Neural cell (in vitro differentiated cells): Measurements from ENCODE around the gene NDOR1. TPM values are rescaled to one million over a fixed set of nuclear protein-coding genes. Genes with fewer than 3 reads are reported as not detected.

Source experiments
- H2AFZ ChIP-seq: fragments of 200-600, 300-800 bp; sonication (generic), shearing (Covaris generic); 2 replicates; pipeline ENCODE4 v1.6.0; 2014; ENCODE audit warnings: low read depth, mild to moderate bottlenecking, antibody characterized with exemption, low read length, moderate library complexity
- H3F3A ChIP-seq: fragments of 200-600 bp; shearing (Covaris generic); 2 replicates; pipeline ENCODE4 v1.6.1; 2016; ENCODE audit warnings: mild to moderate bottlenecking, moderate library complexity, mixed read lengths, antibody characterized with exemption, low read length; ENCODE audit not compliant: insufficient read depth, poor library complexity, severe bottlenecking
- H3K27ac ChIP-seq: fragments of 200-600, 300-800 bp; sonication (generic), shearing (Covaris generic); 2 replicates; pipeline ENCODE4 v1.5.1; 2014; ENCODE audit warnings: mild to moderate bottlenecking, low read length, moderate library complexity
- H3K27me3 ChIP-seq: fragments of 300-800, 200-600 bp; sonication (generic), shearing (Covaris generic); 2 replicates; pipeline ENCODE4 v1.6.0; 2014; ENCODE audit warnings: mild to moderate bottlenecking, low read depth, low read length, moderate library complexity; ENCODE audit not compliant: insufficient read depth
- H3K36me3 ChIP-seq: fragments of 300-800, 200-600 bp; sonication (generic), shearing (Covaris generic); 2 replicates; pipeline ENCODE4 v1.5.1; 2014; ENCODE audit warnings: mild to moderate bottlenecking, antibody characterized with exemption, low read length, moderate library complexity; ENCODE audit not compliant: insufficient read depth
- H3K4me2 ChIP-seq: fragments of 300-800, 200-600 bp; sonication (generic), shearing (Covaris generic); 2 replicates; pipeline ENCODE4 v1.6.0; 2014; ENCODE audit warnings: mild to moderate bottlenecking, low read length
- H3K4me3 ChIP-seq: fragments of 300-800, 200-600 bp; sonication (generic), shearing (Covaris generic); 2 replicates; pipeline ENCODE4 v1.5.1; 2014; ENCODE audit warnings: mild to moderate bottlenecking, low read length, moderate library complexity
- H3K79me2 ChIP-seq: fragments of 200-600 bp; shearing (Covaris generic); replicated peaks from 2 replicates; pipeline ENCODE4 v1.6.0; 2014; ENCODE audit warnings: mild to moderate bottlenecking, low read length, moderate library complexity; ENCODE audit not compliant: insufficient read depth
- H3K9ac ChIP-seq: fragments of 300-800, 200-600 bp; sonication (generic), shearing (Covaris generic); 2 replicates; pipeline ENCODE4 v1.6.1; 2016; ENCODE audit warnings: mild to moderate bottlenecking, low read length, mixed read lengths
- H3K9me2 ChIP-seq: fragments of 200-600 bp; shearing (Covaris generic); 2 replicates; pipeline ENCODE4 v1.6.1; 2016; ENCODE audit warnings: mild to moderate bottlenecking, low read length, mixed read lengths; ENCODE audit not compliant: insufficient read depth
- H3K9me3 ChIP-seq: fragments of 200-600, 300-800 bp; sonication (generic), shearing (Covaris generic); 2 replicates; pipeline ENCODE4 v1.6.1; 2016; ENCODE audit warnings: mild to moderate bottlenecking, mixed run types, low read length, moderate library complexity, mixed read lengths
- H4K20me1 ChIP-seq: fragments of 200-600 bp; shearing (Covaris generic); 2 replicates; pipeline ENCODE4 v1.6.1; 2016; ENCODE audit warnings: mild to moderate bottlenecking, mixed run types; ENCODE audit not compliant: insufficient read depth
- EP300 ChIP-seq: fragments of 450-650 bp; conservative IDR thresholded peaks from 2 replicates; pipeline ENCODE4 v1.6.1; 2014; ENCODE audit warnings: antibody characterized with exemption, mild to moderate bottlenecking, moderate library complexity; ENCODE audit not compliant: poor library complexity, severe bottlenecking
- EZH2 ChIP-seq: fragments of 200-600, 300-800 bp; shearing (Covaris generic), sonication (generic); IDR thresholded peaks from 2 replicates; pipeline ENCODE4 v1.6.1; 2014; ENCODE audit warnings: antibody characterized with exemption, low read length, borderline replicate concordance, mild to moderate bottlenecking; ENCODE audit not compliant: insufficient read depth, poor library complexity, severe bottlenecking
- MXI1 ChIP-seq: fragments of 450-650 bp; conservative IDR thresholded peaks from 2 replicates; pipeline ENCODE4 v1.6.1; 2014; ENCODE audit warnings: antibody characterized with exemption, mild to moderate bottlenecking; ENCODE audit not compliant: poor library complexity, severe bottlenecking
- POLR2AphosphoS5 ChIP-seq: IDR thresholded peaks from 2 replicates; pipeline ENCODE4 v1.6.1; 2012
- RAD21 ChIP-seq: fragments of 450-650 bp; conservative IDR thresholded peaks from 2 replicates; pipeline ENCODE4 v1.6.1; 2014; ENCODE audit warnings: antibody characterized with exemption, mild to moderate bottlenecking, moderate library complexity
- SMC3 ChIP-seq: fragments of 450-650 bp; conservative IDR thresholded peaks from 2 replicates; pipeline ENCODE4 v1.6.1; 2014; ENCODE audit warnings: antibody characterized with exemption, mild to moderate bottlenecking, moderate library complexity; ENCODE audit not compliant: poor library complexity
- TAF1 ChIP-seq: IDR thresholded peaks from 2 replicates; pipeline ENCODE4 v1.6.1; 2012; ENCODE audit warnings: low read depth
- polyA plus RNA-seq: library from polyadenylated mRNA; depleted of rRNA; stranded (reverse); fragments of >200 nt; gene quantifications from 2 replicates; pipeline ENCODE4 v1.2.3, GENCODE V29; 2014
- TF ChIP-seq, protein P1 (sequence below): IDR thresholded peaks from 2 replicates; pipeline ENCODE4 v1.6.1; 2012; ENCODE audit warnings: borderline replicate concordance
- TF ChIP-seq, protein P2 (sequence below): fragments of 450-650 bp; IDR thresholded peaks from 2 replicates; pipeline ENCODE4 v1.5.1; 2014; ENCODE audit warnings: antibody characterized with exemption, mild to moderate bottlenecking, moderate library complexity; ENCODE audit not compliant: poor library complexity, severe bottlenecking

Gene NDOR1
- polyA plus RNA-seq, 1 donor from 2014 or later = 18.2 TPM

- no peak overlapping the region for H3K4me3 ChIP-seq
- H3F3A ChIP-seq = no peaks in the 10 kb centered on the region
Observed at GRCh38 chr9:137179761-137180160, 25.7 kb upstream of the NDOR1 start.

GRCh38 chr9:137180491-137180890 is 25.0 kb upstream of the NDOR1 start:
- no peaks in the 10 kb centered on the region for H3K79me2 ChIP-seq
- H3K36me3 ChIP-seq = no peaks in the 10 kb centered on the region
- no peak overlapping the region for H3K4me2 ChIP-seq

More at GRCh38 chr9:137179761-137180160, 25.7 kb upstream of the NDOR1 start:
- Histone ChIP-seq H4K20me1 (no peaks in the 10 kb centered on the region), H3K79me2 (no peaks in the 10 kb centered on the region), H3K9ac (no peak overlapping the region), H3K36me3 (no peaks in the 10 kb centered on the region), H3K9me3 (no peaks in the 10 kb centered on the region), H3K4me2 (no peak overlapping the region), H3K27me3 (no peaks in the 10 kb centered on the region), H2AFZ (no peak overlapping the region), H3K27ac (no peak overlapping the region), H3K9me2 (no peaks in the 10 kb centered on the region)
- no peak for TF ChIP-seq POLR2AphosphoS5
- TF ChIP-seq EP300 = no peak
- no peak for TF ChIP-seq MXI1
- TF ChIP-seq, protein P1, sequence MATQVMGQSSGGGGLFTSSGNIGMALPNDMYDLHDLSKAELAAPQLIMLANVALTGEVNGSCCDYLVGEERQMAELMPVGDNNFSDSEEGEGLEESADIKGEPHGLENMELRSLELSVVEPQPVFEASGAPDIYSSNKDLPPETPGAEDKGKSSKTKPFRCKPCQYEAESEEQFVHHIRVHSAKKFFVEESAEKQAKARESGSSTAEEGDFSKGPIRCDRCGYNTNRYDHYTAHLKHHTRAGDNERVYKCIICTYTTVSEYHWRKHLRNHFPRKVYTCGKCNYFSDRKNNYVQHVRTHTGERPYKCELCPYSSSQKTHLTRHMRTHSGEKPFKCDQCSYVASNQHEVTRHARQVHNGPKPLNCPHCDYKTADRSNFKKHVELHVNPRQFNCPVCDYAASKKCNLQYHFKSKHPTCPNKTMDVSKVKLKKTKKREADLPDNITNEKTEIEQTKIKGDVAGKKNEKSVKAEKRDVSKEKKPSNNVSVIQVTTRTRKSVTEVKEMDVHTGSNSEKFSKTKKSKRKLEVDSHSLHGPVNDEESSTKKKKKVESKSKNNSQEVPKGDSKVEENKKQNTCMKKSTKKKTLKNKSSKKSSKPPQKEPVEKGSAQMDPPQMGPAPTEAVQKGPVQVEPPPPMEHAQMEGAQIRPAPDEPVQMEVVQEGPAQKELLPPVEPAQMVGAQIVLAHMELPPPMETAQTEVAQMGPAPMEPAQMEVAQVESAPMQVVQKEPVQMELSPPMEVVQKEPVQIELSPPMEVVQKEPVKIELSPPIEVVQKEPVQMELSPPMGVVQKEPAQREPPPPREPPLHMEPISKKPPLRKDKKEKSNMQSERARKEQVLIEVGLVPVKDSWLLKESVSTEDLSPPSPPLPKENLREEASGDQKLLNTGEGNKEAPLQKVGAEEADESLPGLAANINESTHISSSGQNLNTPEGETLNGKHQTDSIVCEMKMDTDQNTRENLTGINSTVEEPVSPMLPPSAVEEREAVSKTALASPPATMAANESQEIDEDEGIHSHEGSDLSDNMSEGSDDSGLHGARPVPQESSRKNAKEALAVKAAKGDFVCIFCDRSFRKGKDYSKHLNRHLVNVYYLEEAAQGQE = no peak
- TF ChIP-seq RAD21 = no peak
- no peak for TF ChIP-seq TAF1
- TF ChIP-seq EZH2 = no peak

DNA sequence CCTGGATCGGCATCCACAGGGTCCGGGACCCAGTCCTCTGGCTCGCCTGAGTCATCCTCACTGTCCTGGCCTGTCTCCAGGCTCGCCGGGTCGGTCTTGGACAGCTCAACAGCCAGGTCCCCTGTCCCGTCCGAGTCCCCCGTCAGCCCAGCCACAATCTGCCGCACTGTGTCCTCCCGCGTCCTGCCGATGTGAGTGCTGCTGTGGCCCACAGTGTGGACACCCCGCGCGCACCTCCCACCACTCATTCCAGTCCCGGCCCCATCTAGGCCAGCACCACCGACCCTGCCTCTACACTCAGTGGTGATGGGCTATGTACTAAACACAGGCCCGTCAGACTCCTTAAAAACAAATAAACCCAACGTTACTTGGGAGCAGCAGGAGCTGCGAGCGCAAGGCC is 23.8 kb upstream of the NDOR1 start:
- H3K9me2 ChIP-seq = no peaks in the 10 kb centered on the region
- no peak overlapping the region for H2AFZ ChIP-seq
- no peaks in the 10 kb centered on the region for H3K27me3 ChIP-seq
- TF ChIP-seq SMC3 = no peak
- TF ChIP-seq RAD21 = no peak
- TF ChIP-seq POLR2AphosphoS5 = no peak
- no peak for TF ChIP-seq EZH2
- TF ChIP-seq, protein P2, sequence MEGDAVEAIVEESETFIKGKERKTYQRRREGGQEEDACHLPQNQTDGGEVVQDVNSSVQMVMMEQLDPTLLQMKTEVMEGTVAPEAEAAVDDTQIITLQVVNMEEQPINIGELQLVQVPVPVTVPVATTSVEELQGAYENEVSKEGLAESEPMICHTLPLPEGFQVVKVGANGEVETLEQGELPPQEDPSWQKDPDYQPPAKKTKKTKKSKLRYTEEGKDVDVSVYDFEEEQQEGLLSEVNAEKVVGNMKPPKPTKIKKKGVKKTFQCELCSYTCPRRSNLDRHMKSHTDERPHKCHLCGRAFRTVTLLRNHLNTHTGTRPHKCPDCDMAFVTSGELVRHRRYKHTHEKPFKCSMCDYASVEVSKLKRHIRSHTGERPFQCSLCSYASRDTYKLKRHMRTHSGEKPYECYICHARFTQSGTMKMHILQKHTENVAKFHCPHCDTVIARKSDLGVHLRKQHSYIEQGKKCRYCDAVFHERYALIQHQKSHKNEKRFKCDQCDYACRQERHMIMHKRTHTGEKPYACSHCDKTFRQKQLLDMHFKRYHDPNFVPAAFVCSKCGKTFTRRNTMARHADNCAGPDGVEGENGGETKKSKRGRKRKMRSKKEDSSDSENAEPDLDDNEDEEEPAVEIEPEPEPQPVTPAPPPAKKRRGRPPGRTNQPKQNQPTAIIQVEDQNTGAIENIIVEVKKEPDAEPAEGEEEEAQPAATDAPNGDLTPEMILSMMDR = no peak
- no peak for TF ChIP-seq MXI1
- TF ChIP-seq EP300 = no peak
- TF ChIP-seq TAF1 = no peak
- TF ChIP-seq, protein P1 = no peak
- H3K9me3 ChIP-seq = no peaks in the 10 kb centered on the region
- H4K20me1 ChIP-seq = no peaks in the 10 kb centered on the region
- no peak overlapping the region for H3K9ac ChIP-seq
- H3K27ac ChIP-seq = no peak overlapping the region
- no peaks in the 10 kb centered on the region for H3F3A ChIP-seq
- no peak overlapping the region for H3K4me2 ChIP-seq
- H3K4me3 ChIP-seq = no peak overlapping the region
- H3K79me2 ChIP-seq = no peaks in the 10 kb centered on the region
- no peaks in the 10 kb centered on the region for H3K36me3 ChIP-seq

More at GRCh38 chr9:137180491-137180890, 25.0 kb upstream of the NDOR1 start:
- no peaks in the 10 kb centered on the region for H3F3A ChIP-seq
- H3K4me3 ChIP-seq = no peak overlapping the region
- no peak for TF ChIP-seq EZH2
- no peaks in the 10 kb centered on the region for H3K27me3 ChIP-seq
- H3K9me2 ChIP-seq = no peaks in the 10 kb centered on the region
- no peaks in the 10 kb centered on the region for H3K9me3 ChIP-seq
- no peak overlapping the region for H2AFZ ChIP-seq
- no peaks in the 10 kb centered on the region for H4K20me1 ChIP-seq
- no peak overlapping the region for H3K9ac ChIP-seq
- no peak overlapping the region for H3K27ac ChIP-seq
